DMS114 treated with DMSO at 0.1 percent for 48 hours (cell line): Measurements from ENCODE around the gene PTGER2.

ENCODE experiments used
- DNase-seq: peaks from one replicate; lab custom pipeline; 2025; ENCODE audit not compliant: unreplicated experiment; lab: John Stamatoyannopoulos, UW

PTGER2 gene, protein sequence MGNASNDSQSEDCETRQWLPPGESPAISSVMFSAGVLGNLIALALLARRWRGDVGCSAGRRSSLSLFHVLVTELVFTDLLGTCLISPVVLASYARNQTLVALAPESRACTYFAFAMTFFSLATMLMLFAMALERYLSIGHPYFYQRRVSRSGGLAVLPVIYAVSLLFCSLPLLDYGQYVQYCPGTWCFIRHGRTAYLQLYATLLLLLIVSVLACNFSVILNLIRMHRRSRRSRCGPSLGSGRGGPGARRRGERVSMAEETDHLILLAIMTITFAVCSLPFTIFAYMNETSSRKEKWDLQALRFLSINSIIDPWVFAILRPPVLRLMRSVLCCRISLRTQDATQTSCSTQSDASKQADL

DNA sequence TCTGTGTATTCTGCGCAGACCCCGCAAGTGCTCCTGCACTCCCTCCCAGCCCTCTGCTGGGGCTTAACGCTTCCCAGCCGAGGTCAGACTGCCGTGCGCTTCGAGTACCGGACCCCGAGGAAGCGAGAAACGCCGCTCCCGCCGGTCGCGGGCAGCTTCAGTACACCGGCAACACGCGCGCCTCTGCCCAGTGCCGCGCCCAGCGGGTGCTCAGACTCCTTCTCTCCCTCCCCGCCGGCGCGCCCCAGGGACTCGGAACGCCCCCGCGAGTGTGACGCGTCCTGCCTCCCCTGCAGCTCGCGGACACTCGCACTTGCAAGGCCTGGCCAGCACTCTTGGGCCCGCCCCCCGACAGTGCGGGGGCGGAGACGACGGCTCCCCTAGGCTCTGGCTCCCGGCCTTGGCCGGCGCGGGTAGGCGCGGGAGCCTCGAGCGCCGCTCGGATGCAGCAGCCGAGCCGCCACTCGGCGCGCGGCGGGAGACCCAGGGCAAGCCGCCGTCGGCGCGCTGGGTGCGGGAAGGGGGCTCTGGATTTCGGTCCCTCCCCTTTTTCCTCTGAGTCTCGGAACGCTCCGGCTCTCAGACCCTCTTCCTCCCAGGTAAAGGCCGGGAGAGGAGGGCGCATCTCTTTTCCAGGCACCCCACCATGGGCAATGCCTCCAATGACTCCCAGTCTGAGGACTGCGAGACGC lies at the start of gene PTGER2:
Gene PTGER2, plus strand, starts transcription at position 410 of the 692 bp plus-strand sequence. Its CDS starts 237 bp downstream, at position 647.
- no peak for DNase-seq

DNA sequence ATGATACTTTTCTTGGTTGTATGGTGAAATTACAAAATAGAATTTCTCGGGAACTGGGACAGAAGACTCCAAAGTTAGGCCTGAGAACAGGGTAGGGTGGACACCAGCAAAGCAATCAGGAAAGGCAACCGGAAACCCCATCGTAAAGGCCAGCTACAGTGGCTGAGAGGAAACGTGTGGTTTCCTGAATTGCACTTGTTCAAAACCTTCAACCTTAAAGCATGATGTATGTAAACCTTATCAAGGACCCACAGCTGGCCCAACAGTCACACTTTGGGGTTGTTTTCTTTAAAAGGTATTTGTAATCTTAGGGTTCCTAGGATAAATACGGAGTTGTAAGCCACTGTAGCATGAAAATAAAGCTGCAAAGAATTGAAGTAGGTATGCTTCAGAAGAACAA lies 48.9 kb upstream of the PTGER2 start:
- DNase-seq, result no peak

DNA sequence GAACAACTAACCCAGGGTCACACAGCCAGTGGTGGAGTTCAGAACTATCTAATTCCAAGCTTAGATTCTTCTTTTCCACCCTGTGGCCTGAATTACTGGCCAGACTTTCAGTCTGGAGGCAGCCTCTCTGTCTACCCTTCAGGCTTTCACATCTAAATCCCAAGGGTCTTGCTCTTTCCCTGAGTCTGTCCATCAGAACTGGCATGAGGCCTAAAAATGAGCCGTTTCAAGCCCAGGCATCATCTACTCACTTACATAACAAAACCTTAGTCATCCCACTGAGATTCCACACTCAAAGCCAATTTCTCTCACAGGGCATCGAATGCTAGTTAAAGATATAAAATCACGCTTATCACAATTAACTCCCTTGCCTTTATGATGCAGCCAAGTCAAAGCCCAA lies 47.9 kb upstream of the PTGER2 start:
- DNase-seq, result no peak

DNA sequence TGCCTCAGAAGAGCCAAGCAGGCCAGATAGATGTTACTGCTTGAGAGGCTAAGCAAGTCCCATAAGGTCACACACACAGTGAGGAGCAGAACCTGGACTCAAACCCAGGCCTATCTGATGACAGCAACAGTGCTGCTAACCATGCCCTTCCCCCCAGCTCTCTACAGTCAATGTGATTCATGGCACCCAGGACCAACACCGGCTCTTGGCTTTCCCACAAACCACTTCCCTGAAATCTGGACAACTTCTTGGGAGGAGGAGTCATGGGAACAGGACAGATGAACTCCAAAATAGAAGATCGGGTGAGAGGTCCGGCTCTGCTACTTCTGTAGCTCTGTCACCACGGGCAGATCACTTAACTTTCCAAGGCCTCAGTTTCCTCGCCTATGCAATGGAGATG lies 47.3 kb upstream of the PTGER2 start:
- no peak for DNase-seq

DNA sequence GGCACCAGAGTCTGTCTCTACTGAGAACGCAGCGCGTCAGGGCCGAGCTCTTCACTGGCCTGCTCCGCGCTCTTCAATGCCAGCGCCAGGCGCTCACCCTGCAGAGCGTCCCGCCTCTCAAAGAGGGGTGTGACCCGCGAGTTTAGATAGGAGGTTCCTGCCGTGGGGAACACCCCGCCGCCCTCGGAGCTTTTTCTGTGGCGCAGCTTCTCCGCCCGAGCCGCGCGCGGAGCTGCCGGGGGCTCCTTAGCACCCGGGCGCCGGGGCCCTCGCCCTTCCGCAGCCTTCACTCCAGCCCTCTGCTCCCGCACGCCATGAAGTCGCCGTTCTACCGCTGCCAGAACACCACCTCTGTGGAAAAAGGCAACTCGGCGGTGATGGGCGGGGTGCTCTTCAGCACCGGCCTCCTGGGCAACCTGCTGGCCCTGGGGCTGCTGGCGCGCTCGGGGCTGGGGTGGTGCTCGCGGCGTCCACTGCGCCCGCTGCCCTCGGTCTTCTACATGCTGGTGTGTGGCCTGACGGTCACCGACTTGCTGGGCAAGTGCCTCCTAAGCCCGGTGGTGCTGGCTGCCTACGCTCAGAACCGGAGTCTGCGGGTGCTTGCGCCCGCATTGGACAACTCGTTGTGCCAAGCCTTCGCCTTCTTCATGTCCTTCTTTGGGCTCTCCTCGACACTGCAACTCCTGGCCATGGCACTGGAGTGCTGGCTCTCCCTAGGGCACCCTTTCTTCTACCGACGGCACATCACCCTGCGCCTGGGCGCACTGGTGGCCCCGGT lies 46.4 kb upstream of the PTGER2 start, which contains the start of gene PTGDR:
Gene PTGDR, plus strand, starts transcription at position 198 of the 778 bp plus-strand sequence. Its CDS starts 117 bp downstream, at position 315.
- no peak for DNase-seq

DNA sequence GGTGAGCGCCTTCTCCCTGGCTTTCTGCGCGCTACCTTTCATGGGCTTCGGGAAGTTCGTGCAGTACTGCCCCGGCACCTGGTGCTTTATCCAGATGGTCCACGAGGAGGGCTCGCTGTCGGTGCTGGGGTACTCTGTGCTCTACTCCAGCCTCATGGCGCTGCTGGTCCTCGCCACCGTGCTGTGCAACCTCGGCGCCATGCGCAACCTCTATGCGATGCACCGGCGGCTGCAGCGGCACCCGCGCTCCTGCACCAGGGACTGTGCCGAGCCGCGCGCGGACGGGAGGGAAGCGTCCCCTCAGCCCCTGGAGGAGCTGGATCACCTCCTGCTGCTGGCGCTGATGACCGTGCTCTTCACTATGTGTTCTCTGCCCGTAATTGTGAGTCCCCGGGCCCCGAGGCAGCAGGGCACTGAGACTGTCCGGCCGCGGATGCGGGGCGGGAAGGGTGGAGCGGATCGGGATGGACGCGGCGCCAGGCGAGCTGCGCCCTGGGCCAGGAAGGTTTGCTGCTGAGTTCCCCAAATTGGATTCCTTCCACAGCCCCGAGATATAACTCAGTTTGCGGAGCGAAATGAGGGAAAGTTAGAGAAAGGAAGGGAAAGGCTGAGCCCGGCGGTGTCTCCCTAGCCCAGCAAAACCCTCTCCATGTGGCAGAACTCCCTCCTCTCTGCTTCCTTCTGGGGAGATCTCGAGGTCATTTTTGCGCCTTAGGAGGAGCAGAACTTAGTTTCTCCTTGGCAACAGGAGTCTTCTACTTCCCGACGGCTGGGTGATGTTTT lies 45.6 kb upstream of the PTGER2 start:
- DNase-seq, result no peak

DNA sequence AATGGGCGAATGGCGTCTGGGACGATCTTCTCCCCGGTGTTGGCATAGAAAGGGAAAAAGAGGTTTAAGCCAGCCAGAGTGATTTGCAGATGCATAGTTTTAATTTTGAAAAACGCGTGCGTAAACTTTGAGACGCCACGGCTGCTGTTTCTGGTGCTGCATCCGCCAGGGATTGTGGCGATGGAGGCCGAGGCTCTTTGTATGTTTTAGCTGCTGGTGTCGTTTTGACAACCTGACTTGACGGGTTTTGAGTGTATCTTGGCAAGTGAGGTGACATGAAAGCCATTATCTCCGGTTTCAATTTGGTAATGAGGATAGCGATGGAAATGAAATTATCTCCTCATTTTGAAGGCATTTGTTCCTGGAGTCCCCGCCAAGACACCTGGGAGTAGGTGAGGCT lies 45.0 kb upstream of the PTGER2 start:
- DNase-seq, result no peak

DNA sequence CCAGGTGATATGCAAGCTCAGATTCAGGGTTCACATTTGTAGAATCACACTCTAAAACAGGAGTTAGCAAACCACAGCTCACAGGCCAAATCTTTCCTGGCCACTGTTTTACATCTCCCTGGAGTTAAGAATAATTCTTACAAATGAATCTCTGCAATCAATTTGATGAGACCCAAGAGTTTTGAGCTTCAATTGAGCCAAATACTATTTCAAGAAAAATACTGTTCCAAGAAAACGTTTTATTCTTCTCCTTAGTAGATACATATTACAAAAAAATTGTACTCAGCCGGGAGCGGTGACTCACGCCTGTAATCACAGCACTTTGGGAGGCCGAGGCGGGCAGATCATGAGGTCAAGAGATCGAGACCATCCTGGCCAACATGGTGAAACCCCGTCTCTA lies 44.1 kb upstream of the PTGER2 start:
- no peak for DNase-seq

DNA sequence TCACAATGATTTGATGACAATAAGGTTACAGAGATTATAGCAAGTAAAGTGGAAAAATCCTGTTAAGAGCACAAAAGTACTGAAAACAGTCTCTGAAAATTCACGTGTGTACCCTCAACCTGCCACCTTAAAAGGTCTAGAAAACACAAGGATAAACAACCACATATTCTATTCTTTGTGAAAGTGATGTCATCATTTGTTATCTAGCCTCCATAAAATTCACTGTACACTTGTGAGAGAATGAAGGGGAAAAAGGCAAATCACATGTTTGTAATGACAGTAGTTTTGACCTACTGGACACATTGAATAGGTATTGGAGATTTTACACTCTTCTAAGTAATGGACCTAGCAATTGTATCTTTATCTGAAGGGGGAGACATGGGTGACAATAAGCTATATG lies 42.6 kb upstream of the PTGER2 start:
- DNase-seq, result no peak

DNA sequence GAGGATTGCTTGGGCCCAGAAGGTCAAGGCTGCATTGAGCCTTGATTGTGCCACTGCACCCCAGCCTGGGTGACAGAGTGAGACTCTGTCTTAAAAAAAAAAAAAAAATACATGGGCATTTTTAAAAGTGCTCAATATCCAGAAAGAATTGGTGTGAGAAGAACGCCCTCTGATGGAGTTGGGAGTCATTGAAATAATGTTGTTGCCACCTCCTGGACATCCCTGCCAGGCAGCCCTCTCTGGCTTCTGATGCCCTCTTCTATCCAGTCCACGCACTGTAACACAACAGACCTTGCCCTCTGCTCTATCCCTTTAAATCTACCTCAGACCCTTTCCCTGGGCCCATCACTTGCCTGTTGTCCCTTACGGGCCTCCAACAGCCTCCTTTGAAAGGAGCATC lies 41.7 kb upstream of the PTGER2 start:
- peak; percentile 8 for DNase-seq

DNA sequence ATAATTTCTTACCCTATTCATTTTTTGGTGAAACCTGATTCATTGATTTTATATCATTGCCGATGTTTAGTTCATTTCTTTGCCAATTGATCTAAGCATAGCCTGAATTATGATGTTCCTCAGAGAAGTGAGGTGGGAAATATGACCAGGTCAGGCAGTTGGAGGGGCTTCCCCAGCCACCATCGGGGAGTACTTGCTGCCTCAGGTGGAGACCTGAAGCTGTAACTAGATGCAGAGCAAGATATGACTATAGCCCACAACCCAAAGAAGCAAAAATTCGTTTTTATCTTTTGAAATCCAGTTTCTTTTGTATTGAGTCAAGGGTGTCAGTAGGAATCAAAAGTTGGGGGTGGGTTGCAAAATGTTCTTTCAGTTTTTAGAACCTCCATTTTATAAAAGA lies 38.7 kb upstream of the PTGER2 start:
- no peak for DNase-seq

DNA sequence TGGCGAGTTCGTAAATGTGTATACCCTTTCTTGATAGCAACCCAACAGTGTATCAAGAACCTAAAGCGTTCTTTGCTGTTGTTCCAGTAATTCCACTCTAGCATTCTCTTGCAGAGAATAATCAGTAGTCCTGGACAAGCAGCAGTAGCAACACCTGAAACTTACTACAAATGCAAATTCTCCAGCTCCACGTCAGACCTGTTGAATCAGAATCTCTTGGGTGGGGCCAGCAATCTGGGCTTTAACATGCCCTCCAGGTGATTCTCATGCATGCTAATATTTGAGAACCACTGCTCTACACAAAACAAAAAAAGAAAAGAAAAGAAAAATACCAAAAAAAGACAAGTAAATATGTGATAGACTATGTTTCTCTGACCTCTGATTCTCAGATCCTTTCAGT lies 36.6 kb upstream of the PTGER2 start:
- DNase-seq, result no peak

DNA sequence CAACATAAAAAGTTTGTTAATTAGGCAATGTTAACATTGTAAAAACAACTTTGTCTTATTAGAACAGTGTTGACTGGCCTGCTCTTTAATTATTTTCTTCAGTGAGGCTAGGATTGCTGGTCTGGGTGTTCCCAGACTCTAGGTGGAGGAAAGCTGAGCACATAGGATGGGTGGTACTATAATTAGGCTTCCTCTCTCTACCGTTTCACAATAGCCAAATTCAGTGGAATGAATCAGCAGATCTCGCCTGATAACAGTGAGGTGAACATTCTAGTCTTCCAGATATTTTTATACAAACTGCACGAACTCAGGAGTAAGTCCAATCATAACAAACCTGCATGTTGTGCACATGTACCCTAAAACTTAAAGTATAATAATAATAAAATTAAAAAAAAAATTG lies 34.7 kb upstream of the PTGER2 start:
- no peak for DNase-seq

DNA sequence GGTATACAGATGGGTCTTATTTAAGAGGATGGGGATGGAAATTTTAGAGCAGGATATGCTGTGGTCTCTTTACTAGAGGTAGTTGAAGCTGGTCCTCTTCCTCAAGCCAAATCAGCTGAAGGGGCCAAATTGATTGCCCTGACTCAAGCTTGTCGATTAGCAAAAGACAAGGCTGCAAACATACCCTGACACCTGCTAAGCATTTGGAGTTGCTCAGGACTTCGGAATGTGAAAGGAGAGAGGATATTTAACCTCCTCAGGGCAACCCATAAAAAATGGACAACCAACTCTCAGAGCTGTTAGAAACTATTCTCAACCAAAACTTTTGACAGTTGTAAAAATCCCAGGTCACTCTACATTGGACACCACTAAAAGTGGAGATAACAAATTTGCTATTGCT lies 31.0 kb upstream of the PTGER2 start:
- DNase-seq, result no peak

DNA sequence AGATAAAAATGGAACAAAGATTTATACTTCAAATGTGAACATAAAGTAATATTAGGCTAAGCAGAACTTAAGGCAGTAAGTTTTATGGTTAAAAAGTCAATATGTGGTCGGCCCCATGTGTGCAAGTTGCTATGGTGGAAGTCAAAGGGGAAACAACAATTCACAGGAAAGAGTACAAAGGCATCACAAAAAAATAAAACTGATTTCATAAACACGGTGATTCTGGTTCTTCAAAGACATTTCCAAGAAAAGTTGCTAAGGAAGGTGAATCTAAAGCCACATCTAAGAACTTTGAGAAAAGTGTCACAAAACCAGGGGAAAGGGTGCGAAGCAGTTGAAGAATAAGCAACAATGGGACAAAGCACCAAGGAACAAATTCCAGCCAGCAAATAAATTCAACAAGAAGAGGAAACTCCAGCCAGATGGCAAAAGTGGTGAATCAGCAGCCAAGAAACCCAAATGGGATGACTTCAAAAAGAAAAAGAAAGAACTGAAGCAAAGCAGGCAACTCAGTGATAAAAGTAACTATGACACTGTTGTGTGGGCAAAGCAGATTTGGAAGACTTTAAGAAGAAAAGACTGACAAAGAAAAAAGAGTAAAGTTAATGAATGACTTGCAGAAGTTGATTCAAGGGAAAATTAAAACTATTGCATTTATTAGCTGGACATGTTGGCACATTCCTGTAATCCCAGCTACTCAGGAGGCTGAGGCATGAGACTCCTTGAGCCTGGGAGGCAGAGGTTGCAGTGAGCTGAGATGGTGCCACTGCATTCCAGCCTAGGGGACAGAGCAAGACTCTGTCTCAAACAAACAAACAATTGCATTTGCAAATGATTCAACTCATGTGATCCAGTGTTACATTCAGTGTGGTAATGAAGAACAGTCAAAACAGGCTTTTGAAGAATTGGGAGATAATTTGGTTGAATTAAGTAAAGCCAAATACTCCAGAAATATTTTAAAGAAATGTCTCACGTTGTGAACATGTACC lies 27.2 kb upstream of the PTGER2 start:
- DNase-seq, result no peak

DNA sequence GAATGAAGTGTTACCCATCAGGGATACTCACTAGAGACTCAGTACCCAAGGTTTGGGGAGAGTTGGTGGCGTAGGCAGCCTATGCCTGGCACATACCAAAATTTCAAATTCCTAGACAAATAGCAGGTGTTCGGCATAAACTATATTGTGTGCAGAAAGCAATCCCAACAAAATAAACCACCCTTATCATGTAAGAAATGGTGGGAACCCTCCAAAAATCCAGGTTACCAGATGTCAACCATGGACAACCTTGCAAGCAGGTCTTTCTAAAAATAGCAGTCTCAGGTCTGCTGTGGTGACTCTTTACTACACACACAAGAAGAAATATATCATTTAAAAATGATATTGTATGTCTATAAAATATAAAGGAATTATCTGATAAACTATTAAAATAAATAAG lies 17.7 kb upstream of the PTGER2 start:
- DNase-seq, result no peak

DNA sequence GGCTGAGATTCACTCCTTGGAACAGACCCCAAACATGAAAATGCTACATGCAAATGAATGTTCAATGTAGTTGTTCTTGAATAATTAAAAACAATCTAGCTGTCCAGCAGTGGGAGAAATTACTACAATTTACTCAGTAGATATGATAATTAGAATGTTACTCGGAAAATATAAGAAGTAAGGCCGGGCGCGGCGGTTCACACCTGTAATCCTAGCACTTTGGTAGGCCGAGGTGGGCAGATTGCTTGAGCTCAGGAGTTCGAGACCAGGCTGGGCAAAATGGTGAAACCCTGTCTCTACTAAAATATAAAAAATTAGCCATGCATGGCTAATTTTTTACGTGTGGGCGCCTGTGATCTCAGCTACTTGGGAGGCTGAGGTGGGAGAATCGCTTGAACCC lies 15.3 kb upstream of the PTGER2 start:
- DNase-seq, result no peak

DNA sequence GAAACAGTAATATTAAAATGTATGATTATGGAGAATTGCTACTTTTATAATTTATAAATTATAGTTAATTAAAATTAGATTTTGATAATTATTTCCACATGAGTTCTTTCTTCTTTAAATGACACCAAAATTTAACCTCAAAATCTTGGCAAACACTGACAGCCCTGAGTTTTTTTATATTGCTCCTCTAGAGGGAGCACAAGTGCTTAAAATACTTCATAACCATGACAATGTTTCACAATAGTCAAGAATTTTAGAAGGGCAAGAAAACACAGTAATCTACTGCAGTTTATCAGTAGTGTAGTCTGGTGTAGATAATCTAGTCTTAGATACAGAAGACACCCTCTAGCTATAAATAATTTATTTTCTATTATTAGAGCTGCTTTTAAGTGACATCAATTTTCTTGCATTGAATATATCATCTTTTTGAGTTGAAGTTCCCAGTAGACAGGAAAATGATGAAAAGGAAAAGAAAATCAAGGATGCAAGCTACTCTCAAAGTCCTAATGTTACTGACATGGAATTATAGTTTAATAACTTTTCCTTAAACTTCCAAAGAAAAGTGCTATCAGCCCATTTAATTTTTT lies 14.3 kb upstream of the PTGER2 start:
- DNase-seq, result peak; percentile 51

DNA sequence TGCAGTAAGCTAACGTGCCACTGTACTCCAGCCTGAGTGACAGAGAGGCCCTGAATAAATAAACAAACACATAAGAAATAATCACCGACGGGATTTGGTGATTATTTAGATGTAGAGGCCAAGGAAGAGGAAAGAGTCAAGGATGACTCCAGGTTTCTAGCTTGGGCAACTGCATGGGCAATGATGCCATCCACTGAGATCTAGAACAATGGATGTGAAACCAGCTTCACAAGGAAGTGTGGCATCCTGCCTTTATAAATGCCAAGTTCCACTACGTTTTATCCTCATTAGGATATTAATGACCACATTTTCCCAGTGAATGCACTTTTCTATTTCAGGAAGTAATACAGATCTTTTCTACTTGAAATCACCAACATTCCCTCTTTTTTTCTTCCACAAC lies 10.9 kb upstream of the PTGER2 start:
- no peak for DNase-seq
